Measurements from ENCODE around the gene FRMD4B.

- TF ChIP-seq, protein P1, sequence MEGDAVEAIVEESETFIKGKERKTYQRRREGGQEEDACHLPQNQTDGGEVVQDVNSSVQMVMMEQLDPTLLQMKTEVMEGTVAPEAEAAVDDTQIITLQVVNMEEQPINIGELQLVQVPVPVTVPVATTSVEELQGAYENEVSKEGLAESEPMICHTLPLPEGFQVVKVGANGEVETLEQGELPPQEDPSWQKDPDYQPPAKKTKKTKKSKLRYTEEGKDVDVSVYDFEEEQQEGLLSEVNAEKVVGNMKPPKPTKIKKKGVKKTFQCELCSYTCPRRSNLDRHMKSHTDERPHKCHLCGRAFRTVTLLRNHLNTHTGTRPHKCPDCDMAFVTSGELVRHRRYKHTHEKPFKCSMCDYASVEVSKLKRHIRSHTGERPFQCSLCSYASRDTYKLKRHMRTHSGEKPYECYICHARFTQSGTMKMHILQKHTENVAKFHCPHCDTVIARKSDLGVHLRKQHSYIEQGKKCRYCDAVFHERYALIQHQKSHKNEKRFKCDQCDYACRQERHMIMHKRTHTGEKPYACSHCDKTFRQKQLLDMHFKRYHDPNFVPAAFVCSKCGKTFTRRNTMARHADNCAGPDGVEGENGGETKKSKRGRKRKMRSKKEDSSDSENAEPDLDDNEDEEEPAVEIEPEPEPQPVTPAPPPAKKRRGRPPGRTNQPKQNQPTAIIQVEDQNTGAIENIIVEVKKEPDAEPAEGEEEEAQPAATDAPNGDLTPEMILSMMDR (conservative IDR thresholded peaks at IDR 0.05; ENCODE audit: low read length) = no peak
- TF ChIP-seq EZH2phosphoT487 (IDR thresholded peaks at IDR 0.05; ENCODE audit: borderline replicate concordance) = no peak
These were observed 42.9 kb upstream of the FRMD4B start for GRCh38 chr3:69428657-69429255.

Measured in Loucy (cell line).